ENCODE results near the gene EDEM1.
A peak's percentile ranks its signal among the peaks of the same experiment; 100 is the strongest.

EDEM1 gene

GRCh38 chr3:5264093-5264600 is 76.6 kb downstream of the EDEM1 start:
- no peak for DNase-seq (ENCODE audit: low read depth)
- TF ChIP-seq CTCF (IDR thresholded peaks at IDR 0.05; ENCODE audit: control insufficient read depth, insufficient read depth, low read depth, low read length, missing control alignments): no peak

GRCh38 chr3:5264896-5265770 is 77.6 kb downstream of the EDEM1 start:
- TF ChIP-seq CTCF (IDR thresholded peaks at IDR 0.05; ENCODE audit: control insufficient read depth, insufficient read depth, low read depth, low read length, missing control alignments): no peak
- H3K4me3 ChIP-seq (ENCODE audit: control insufficient read depth, low read depth, low read length): no peak overlapping the region
- DNase-seq (ENCODE audit: low read depth): peak; percentile 21

More at GRCh38 chr3:5264093-5264600, 76.6 kb downstream of the EDEM1 start:
- no peak overlapping the region for H3K4me3 ChIP-seq (ENCODE audit: control insufficient read depth, low read depth, low read length)

GRCh38 chr3:5267252-5267651 is 79.7 kb downstream of the EDEM1 start:
- no peak for DNase-seq (ENCODE audit: low read depth)
- H3K4me3 ChIP-seq (ENCODE audit: control insufficient read depth, low read depth, low read length): no peak overlapping the region
- TF ChIP-seq CTCF (IDR thresholded peaks at IDR 0.05; ENCODE audit: control insufficient read depth, insufficient read depth, low read depth, low read length, missing control alignments): no peak

- no peak overlapping the region for H3K4me3 ChIP-seq (ENCODE audit: control insufficient read depth, low read depth, low read length)
- no peak for DNase-seq (ENCODE audit: low read depth)
- TF ChIP-seq CTCF (IDR thresholded peaks at IDR 0.05; ENCODE audit: control insufficient read depth, insufficient read depth, low read depth, low read length, missing control alignments): no peak
These were observed 80.4 kb downstream of the EDEM1 start for GRCh38 chr3:5267889-5268288.

Measured in AG09309 (cell line).